Activated CD4-positive, alpha-beta T cell treated with anti-CD3 and anti-CD28 coated beads, Interleukin-2, Interleukin-4, amounts not matched to agents 100 ng/mL and 50 ng/mL, durations not matched to agents 16 hours and 8 hours (primary cell): Measurements from ENCODE around the gene RRP8.

Source experiments
- DNase-seq: peaks from one replicate; pipeline ENCODE4 v3.0.0-alpha.2; 2020; ENCODE audit warnings: low spot score

Gene RRP8

DNA sequence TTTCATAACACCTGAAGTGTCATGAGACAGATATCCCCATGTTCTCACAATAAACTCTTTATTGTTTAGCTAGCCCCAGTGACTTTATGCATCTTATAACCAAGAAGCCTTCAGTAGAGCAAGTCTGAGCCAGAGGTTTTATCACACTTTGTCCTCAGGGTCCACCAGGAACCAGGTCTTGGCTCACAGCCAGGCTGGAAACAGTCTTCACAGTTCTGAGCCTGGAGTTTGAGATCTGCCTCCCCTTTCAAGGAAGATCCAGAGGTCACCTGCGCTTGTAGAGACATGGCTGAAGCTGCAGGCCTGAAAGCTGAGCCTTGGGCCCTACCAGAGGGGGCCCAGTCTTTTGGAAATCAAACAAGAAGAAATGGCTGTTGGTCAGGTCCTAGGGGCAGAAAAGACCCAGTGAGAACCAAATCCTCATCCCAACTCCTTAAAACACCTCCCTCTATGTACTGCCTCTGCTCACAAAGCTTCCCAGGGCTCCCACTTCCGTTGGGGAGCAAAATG, 3.5 kb downstream of the RRP8 start:
- no peak for DNase-seq

- DNase-seq: no peak
These were observed 4.0 kb downstream of the RRP8 start for GRCh38 chr11:6599449-6599848.

DNA sequence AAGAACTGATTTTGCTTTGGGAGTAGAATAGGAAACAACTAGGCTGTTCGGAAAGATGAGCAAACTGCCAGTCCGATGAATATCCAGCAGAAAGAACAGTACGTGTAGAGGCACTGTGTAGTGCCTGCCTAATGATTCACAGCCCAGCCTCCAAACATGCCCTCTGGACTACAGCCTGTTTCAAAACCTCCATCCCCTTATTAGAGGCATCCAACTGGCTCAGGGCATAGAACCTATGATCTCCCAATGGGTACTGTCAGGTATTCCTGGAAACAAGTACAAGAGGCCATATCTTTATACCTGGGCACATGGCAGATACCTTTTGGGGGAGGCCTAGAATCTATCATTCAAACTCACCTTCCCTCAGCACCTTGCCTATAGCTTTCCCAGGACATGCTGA, 4.9 kb downstream of the RRP8 start:
- no peak for DNase-seq

DNA sequence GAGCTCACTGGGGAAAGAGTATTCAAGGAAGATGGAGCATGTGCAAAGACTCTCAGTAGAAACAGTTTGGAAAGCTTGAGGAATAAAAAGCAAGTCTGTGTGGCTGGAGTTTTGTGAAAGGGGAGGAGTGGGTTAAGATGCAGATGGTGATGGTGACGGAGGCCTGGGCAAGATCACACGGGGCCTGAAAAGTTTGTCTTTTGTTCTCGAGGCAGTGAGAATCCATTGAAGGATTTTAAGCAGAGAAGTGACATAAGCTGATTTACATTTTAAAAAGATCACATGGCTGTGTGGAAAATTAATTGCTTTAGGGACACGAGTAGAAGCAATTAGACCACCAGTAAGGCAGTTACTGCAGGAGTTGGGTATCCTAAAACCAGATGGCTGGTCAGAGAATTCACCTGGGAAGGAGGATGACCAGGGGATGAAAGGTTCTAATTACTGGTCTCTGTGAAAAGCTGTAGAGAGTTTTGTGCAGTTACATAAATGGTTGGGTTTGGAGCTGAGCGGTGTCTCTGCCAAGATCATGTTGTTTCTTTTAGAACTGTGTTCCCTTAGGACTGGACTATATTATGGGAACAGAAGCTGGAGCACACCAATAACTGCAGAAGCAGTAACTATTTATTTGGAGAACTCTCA, 7.1 kb downstream of the RRP8 start:
- DNase-seq: no peak

- DNase-seq: no peak
These were observed 9.2 kb downstream of the RRP8 start for GRCh38 chr11:6594142-6594768.

DNA sequence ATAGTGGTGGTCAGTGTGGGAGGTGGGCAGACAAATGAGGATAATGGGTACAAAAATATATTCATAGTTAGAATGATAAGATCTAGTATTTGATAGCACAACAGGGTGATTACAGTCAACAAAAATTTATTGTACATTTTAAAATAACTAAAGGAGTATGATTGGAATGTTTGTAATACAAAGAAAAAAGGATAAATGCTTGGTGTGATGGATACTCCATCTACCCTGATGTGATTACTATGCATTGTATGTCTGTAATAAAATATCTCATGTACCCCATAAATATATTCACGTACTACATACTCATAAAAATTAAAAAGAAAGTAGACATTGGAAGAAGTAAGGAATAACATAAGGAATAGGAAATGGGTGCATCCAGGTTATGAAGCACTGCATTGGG, 15.4 kb downstream of the RRP8 start:
- DNase-seq: no peak

DNA sequence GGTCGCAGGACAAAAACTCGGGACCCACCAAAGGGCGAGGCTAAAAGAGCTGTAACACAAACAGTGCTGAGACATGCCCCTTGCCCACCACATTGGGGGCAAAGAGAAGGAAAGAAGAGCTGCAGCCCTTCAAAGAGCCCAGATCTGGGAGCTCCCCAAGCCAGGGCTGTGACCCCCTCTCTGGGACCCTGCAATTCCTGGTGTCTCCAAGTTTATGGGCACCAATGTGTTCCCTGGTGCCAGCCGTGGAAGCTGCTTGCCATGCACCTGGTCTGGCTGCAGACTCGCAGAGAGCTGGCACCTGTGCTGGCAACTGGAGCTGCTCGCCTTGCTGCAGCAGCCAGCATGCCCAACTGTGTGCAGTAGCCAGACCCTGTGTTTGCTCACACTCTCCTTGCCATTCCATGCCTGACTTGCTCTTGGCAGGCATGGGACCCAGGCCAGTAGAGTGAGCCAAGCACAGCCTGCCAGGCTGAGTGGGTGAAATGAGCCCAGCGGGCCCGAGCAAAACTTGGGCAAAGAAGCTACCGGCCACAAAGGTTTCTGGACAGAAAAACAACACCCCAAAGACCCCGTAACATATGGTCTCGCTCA, 16.0 kb downstream of the RRP8 start:
- no peak for DNase-seq

DNA sequence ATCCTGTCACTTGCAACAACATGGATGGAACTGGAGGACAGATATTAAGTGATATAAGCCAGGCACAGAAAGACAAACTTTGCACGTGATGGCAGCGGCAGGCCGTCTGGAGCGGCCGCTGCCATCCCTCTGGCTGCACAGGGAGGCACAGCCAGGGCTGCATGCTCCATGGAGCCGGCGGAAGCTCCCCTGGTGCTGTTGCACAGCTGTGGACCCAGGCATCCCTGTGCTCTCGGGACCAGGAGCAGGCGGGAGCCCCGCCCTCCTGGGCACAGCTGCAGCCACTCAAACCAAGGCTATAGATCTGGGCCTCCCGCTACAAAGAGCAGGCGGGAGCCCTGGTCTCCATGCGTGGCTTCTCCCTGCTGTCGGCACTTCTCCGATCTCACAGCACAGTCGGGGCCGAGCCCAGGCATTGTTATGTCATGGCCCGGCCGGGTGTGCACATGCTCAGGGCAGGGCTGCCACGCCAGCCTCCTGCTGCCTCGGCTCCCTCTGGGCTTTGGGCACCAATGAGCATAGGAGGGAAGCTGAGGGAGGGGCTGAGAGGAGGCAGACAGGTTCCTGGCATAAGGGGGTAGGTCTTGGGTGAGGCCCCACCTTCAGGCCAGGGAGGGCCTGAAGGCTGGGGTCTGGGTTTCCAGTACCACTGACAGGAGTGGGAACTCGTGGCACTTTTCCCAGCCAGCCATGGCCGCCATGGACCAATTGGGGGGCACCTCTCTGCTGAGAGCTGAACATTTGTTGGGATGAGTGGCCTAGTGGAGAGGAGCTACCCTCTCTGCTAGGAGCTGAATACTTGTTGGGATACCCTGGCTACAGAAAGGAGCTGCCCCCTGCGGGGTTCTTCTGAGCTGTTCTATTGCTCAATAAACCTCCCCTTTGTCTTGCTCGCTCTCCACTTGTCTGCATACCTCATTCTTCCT, 16.7 kb downstream of the RRP8 start:
- no peak for DNase-seq

DNA sequence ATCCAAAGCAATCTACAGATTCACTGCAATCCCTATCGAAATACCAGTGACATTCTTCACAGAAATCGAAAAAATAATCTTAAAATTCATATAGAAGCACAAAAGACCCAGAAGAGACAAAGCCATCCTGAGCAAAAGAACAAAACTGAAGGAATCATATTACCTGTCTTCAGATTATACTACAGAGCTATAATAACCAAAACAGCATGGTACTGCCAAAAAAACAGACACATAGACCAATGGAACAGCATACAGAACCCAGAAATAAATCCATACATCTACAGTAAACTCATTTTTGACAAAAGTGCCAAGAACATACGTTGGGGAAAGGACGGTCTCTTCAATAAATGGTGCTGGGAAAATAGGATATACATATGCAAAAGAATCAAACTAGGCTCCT, 18.9 kb downstream of the RRP8 start:
- no peak for DNase-seq

DNA sequence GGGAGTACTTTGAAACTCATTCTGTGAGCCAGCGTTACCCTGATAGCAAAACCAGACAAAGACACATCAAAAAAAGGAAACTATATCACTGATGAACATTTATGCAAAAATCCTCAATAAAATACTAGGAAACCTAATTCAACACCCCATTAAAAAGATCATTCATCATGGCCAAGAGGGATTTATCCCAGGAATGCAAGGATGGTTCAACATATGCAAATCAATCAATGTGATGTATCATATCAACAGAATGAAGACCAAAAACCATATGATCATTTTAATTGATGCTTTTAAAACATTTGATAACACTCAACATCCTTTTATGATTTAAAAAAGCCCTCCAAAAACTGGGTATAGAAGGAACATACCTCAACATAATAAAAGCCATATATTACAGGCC, 19.8 kb downstream of the RRP8 start:
- DNase-seq: no peak

- no peak for DNase-seq
These were observed 23.7 kb downstream of the RRP8 start for GRCh38 chr11:6579681-6580080.

- DNase-seq: no peak
These were observed 25.3 kb downstream of the RRP8 start for GRCh38 chr11:6578134-6578533.

- no peak for DNase-seq
These were observed 26.7 kb downstream of the RRP8 start for GRCh38 chr11:6576471-6577373.

GRCh38 chr11:6574816-6575715, 28.4 kb downstream of the RRP8 start:
- no peak for DNase-seq

DNA sequence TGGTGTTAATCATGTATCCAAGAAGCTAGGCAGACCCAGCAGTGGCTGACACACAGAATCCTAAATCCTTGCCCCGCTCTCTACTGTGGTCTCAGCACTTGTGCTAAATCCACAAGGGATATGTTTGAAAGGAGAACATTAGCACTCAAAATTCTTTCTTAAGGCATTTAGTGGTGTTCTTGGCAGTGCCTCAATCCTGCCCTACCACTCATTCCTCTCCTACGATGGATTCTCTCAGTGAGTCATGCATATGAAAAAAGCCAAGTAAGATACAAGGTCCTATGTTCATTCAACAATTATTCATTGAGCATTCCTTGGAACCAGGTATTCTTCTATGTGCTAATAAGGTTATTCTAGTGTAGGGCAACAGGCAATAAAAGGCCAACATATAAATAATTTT, 31.2 kb downstream of the RRP8 start:
- no peak for DNase-seq

GRCh38 chr11:6571434-6572008, 31.9 kb downstream of the RRP8 start:
- DNase-seq: no peak

DNA sequence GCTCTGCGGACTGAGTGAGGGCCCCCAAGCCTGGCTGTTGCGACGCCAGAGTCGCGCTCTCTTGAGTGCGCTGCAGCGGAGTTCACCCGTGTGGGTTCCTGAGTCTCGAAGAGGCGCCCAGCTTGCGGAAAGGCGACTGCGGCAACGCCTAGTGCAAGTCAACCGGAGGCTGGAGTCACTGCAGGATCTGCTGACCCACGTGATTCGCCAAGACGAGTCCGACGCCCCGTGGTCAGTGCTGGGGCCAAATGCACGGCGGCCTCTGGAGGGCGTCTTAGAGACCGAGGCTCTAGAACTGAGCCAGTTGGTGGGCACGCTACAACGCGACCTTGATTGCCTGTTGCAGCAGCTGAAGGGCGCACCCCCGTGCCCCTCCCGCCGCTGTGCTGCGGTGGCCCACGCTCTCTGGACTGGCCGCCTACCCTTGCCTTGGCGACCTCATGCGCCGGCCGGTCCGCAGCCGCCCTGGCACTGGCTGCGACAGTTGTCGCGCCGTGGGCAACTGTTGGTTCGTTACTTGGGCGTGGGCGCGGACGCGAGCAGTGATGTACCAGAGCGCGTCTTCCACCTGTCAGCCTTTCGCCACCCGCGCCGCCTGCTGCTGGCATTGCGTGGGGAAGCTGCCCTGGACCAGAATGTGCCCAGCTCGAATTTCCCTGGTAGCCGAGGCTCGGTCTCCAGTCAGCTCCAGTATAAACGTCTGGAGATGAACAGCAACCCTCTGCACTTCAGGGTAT, 32.6 kb downstream of the RRP8 start:
- DNase-seq: no peak

DNA sequence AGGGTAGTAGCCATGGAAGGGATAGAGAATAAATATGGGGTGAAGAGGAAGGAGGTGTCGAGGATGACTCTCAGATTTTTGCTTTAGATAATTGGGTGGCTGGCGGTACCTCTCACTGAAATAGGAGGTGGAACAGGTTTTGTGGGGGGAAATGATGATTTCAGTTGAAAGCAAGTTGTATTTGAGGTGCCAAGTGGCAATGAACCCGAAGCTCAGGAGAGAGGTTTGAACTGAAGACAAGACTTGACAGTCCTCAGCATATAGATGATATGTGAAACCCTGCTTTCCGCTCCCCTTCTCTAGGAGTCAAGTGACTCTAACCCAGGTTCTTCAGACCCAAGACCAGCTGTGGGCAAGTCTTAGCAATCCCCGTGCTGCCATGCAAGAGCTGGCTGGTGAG, 33.7 kb downstream of the RRP8 start:
- no peak for DNase-seq

DNA sequence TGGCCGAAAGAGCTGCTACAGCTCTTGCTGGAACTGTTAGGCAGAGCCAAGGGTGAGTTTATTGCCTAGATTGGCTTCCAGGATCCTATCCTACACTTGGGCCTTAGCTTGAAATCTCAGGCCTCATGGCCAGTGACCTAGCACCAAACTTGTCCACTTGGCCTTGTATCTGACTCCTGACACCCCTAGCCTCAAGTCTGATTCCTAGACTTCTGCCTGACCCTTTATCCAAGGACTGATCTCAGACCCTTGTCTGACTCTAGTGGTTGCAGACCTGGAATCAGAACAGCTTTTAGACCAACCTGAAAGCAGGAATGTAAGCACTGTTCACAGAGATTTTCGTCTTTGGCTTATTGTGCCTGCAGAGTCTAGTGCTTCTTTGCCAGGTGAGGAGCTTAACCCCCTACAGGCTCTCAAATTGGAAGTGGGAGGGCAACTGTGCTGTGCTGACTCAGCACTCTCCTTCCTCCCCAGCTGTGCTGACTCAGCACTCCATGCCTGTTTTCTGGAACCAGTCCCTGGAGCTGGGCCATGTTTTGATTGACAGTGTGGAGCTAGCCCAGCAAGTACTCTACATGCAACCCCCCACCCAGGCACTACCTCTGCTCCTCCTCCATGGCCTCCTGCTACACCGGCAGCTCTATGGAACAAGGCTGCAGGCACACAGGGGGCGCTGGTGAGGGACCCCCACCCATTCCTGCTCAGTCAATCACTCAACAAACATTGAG, 35.1 kb downstream of the RRP8 start:
- DNase-seq: no peak
